Endothelial cell of umbilical vein (primary cell): ENCODE results near the gene LINC01488. TPM values are rescaled to one million over a fixed set of nuclear protein-coding genes. Genes with fewer than 3 reads are reported as not detected.

Experiments used
- BruUV-seq: library from RNA; stranded (reverse); fragments of 400-500 nt; replicated peaks from 2 replicates; lab custom pipeline; 2021; lab: Mats Ljungman, UMichigan
- CTCF ChIA-PET: fragments of 300-600, 350-600 bp; sonication (Branson Sonifier 250); formaldehyde crosslinking; loops from one replicate; lab custom pipeline; 2021; ENCODE audit warnings: antibody characterized with exemption, inconsistent platforms; lab: Charles Lee
- POLR2A ChIA-PET: fragments of 300-600, 350-600 bp; sonication (Branson Sonifier 250); formaldehyde crosslinking; loops from one replicate; lab custom pipeline; 2021; ENCODE audit warnings: antibody characterized with exemption, inconsistent platforms; lab: Charles Lee
- DNase-seq: peaks from one replicate; pipeline ENCODE4 v3.0.0-alpha.2; 2011; ENCODE audit warnings: low read depth, low spot score
- FAIRE-seq: peaks from 2 replicates; lab custom pipeline; 2011; peaks lifted over from hg19 to GRCh38; lab: Jason Lieb, UNC
- H2AFZ ChIP-seq: 2 replicates; pipeline ENCODE4 v1.6.0; 2012; ENCODE audit warnings: low read depth, low read length, control low read depth, inconsistent platforms
- H3K27ac ChIP-seq: 2 replicates; pipeline ENCODE4 v1.5.1; 2011; ENCODE audit warnings: low read depth, mild to moderate bottlenecking, control low read depth, low read length, moderate library complexity; ENCODE audit not compliant: insufficient read depth
- H3K27me3 ChIP-seq, 2 experiments: 2 replicates each; pipeline versions ENCODE4 v1.6.0 to v1.6.1; 2011; ENCODE audit warnings: low read length in 2 of 2, mixed read lengths in 1 of 2; ENCODE audit not compliant: control insufficient read depth in 2 of 2, insufficient read depth in 2 of 2
- H3K36me3 ChIP-seq, 2 experiments: 2 replicates in 1 of 2; 3 replicates in 1 of 2; pipeline ENCODE4 v1.5.1; 2011; ENCODE audit warnings: low read length in 2 of 2, mild to moderate bottlenecking in 1 of 2, moderate library complexity in 1 of 2; ENCODE audit not compliant: control insufficient read depth in 2 of 2, insufficient read depth in 2 of 2; ENCODE audit errors: extremely low read depth in 1 of 2
- H3K4me1 ChIP-seq: 3 replicates; pipeline ENCODE4 v1.5.1; 2011; ENCODE audit warnings: mild to moderate bottlenecking, low read length; ENCODE audit not compliant: control insufficient read depth, insufficient read depth; ENCODE audit errors: extremely low read depth
- H3K4me2 ChIP-seq: 2 replicates; pipeline ENCODE4 v1.6.1; 2011; ENCODE audit warnings: low read length, control low read depth, mixed read lengths; ENCODE audit not compliant: insufficient read depth
- H3K4me3 ChIP-seq, 3 experiments: fragments of 200-600 bp in 1 of 3; sonication (generic), shearing (Covaris generic) in 1 of 3; replicated peaks in 1 of 3; 2 replicates each; pipeline ENCODE4 v1.5.1; 2011 to 2016; ENCODE audit warnings: control low read depth in 3 of 3, low read length in 3 of 3, mild to moderate bottlenecking in 2 of 3, inconsistent platforms in 1 of 3, low read depth in 1 of 3, moderate library complexity in 1 of 3; ENCODE audit not compliant: insufficient read depth in 1 of 3
- H3K79me2 ChIP-seq: 2 replicates; pipeline ENCODE4 v1.6.0; 2012; ENCODE audit warnings: low read length, inconsistent platforms; ENCODE audit not compliant: control insufficient read depth, insufficient read depth
- H3K9ac ChIP-seq: replicated peaks from 2 replicates; pipeline ENCODE3; 2011; ENCODE audit warnings: low read length, control low read depth; ENCODE audit not compliant: insufficient read depth; ENCODE audit errors: extremely low read depth
- H3K9me1 ChIP-seq: replicated peaks from 3 replicates; pipeline ENCODE4 v1.6.0; 2011; ENCODE audit warnings: mild to moderate bottlenecking, low read length; ENCODE audit not compliant: control insufficient read depth, insufficient read depth; ENCODE audit errors: extremely low read depth
- H3K9me3 ChIP-seq: replicated peaks from 2 replicates; pipeline ENCODE4 v1.5.1; 2012; ENCODE audit warnings: low read length, inconsistent platforms; ENCODE audit not compliant: control insufficient read depth, insufficient read depth
- H4K20me1 ChIP-seq: replicated peaks from 2 replicates; pipeline ENCODE3; 2011; ENCODE audit warnings: mild to moderate bottlenecking, low read length; ENCODE audit not compliant: control insufficient read depth, insufficient read depth; ENCODE audit errors: extremely low read depth
- CTCF ChIP-seq, 2 donors: IDR thresholded peaks; 1 replicate in 1 of 2; 2 replicates in 1 of 2; pipeline ENCODE4 v1.5.1; 2011; ENCODE audit warnings: low read length in 2 of 2, mild to moderate bottlenecking in 2 of 2, moderate library complexity in 2 of 2, control low read depth in 1 of 2, inconsistent platforms in 1 of 2, low read depth in 1 of 2; ENCODE audit not compliant: insufficient read depth in 1 of 2; ENCODE audit errors: extremely low read depth in 1 of 2
- EZH2 ChIP-seq: IDR thresholded peaks from 2 replicates; pipeline ENCODE4 v1.6.1; 2012; ENCODE audit warnings: borderline replicate concordance, low read depth, mild to moderate bottlenecking, moderate library complexity, low read length, inconsistent platforms; ENCODE audit not compliant: severe bottlenecking
- FOS ChIP-seq: IDR thresholded peaks from 2 replicates; pipeline ENCODE4 v1.6.1; 2011; ENCODE audit warnings: mild to moderate bottlenecking, low read length, moderate library complexity, borderline replicate concordance; ENCODE audit not compliant: insufficient read depth
- GATA2 ChIP-seq: IDR thresholded peaks from 2 replicates; pipeline ENCODE4 v1.7.0; 2011; ENCODE audit warnings: low read depth, mild to moderate bottlenecking, moderate library complexity, mixed read lengths, low read length; ENCODE audit not compliant: insufficient read length, insufficient read depth
- JUN ChIP-seq: IDR thresholded peaks from 2 replicates; pipeline ENCODE4 v1.6.1; 2011; ENCODE audit warnings: borderline replicate concordance, low read depth; ENCODE audit not compliant: insufficient read length, insufficient read depth
- MAX ChIP-seq: IDR thresholded peaks from 2 replicates; pipeline ENCODE4 v1.6.1; 2011; ENCODE audit not compliant: insufficient read depth, insufficient read length
- MYC ChIP-seq: IDR thresholded peaks from one replicate; pipeline ENCODE4 v1.6.1; 2011; ENCODE audit warnings: mild to moderate bottlenecking, low read depth, low read length
- POLR2A ChIP-seq: IDR thresholded peaks from 2 replicates; pipeline ENCODE4 v1.6.1; 2012; ENCODE audit warnings: low read depth, mild to moderate bottlenecking, control low read depth, low read length
- POLR2AphosphoS5 ChIP-seq: IDR thresholded peaks from 2 replicates; pipeline ENCODE4 v1.6.1; 2012; ENCODE audit warnings: low read depth, mild to moderate bottlenecking, control low read depth, low read length, moderate library complexity; ENCODE audit not compliant: insufficient read depth
- dilution Hi-C: fragments of 300-500 bp; cut with MboI; formaldehyde crosslinking; loops from one replicate; pipeline ENCODE4 v1.15.0; 2019; ENCODE audit warnings: low sequenced_read_pairs; ENCODE audit not compliant: extremely low pct_ligation_motif_present
- intact Hi-C: fragments of 100-400 bp; cut with micrococcal nuclease; formaldehyde crosslinking; loops from one replicate; pipeline ENCODE4 v1.10.0; 2022
- polyA plus RNA-seq, 4 experiments: library from polyadenylated mRNA; depleted of rRNA in 3 of 4; stranded (reverse) in 3 of 4; unstranded in 1 of 4; fragments of >200 nt; gene quantifications; 2 replicates each; pipeline versions ENCODE4 v1.2.1 to v1.2.3, GENCODE V29; 2011 to 2012; ENCODE audit warnings: missing spikeins in 1 of 4
- total RNA-seq: library from RNA; stranded (reverse); gene quantifications from 2 replicates; pipeline ENCODE4 v1.2.3, GENCODE V29; 2021

LINC01488 gene
- total and polyA plus RNA-seq, 2 donors (not counting 3 experiments of a cell fraction or from before 2014, with no cell fraction given): not detected

GRCh38 chr11:69466039-69466438 is 15.4 kb upstream of the LINC01488 start:
- no peaks in the 10 kb centered on the region for H3K9me1 ChIP-seq
- FAIRE-seq (no peak), DNase-seq (no peak)
- intact Hi-C loops (no loop called here), dilution Hi-C loops (no loop called here)
- H4K20me1 ChIP-seq: no peaks in the 10 kb centered on the region
- H3K4me2 ChIP-seq: no peak overlapping the region
- H3K36me3 ChIP-seq: no peaks in the 10 kb centered on the region
- no peaks in the 10 kb centered on the region for H3K79me2 ChIP-seq
- no peak overlapping the region for H2AFZ ChIP-seq
- H3K4me1 ChIP-seq: peaks cover under 1% of the 10 kb centered on the region
- H3K9ac ChIP-seq: no peak overlapping the region
- no peak overlapping the region for H3K27ac ChIP-seq
- ChIA-PET CTCF (interaction anchor here (1.1 to 1.8 kb wide), 2 partner anchors 10 to 334 kb away, joined by 5 read pairs; no protein-coding TSS in a partner anchor), POLR2A (no interaction called here)
- no peaks in the 10 kb centered on the region for H3K27me3 ChIP-seq
- H3K9me3 ChIP-seq: peaks cover 4% of the 10 kb centered on the region
- TF ChIP-seq MYC (no peak), EZH2 (no peak), POLR2A (no peak), FOS (no peak), JUN (no peak), GATA2 (no peak), MAX (no peak), CTCF (IDR thresholded peaks at IDR 0.05; ENCODE audit: extremely low read depth in 1 of 2, insufficient read depth in 1 of 2, low read depth in 1 of 2, low read length in 2 of 2) (no peak), POLR2AphosphoS5 (no peak)
- H3K4me3 ChIP-seq: no peak overlapping the region
- no TSS peak for BruUV-seq
